ENCODE measurements around the gene GMDS.

GMDS gene

GRCh38 chr6:1586256-1586655 is 659.1 kb downstream of the GMDS start:
- Histone ChIP-seq H3K9ac (ENCODE audit: low read depth, low read length) (no peak overlapping the region), H3K4me3 (ENCODE audit: low read length) (no peak overlapping the region), H3K36me3 (ENCODE audit: insufficient read depth, low read depth, low read length) (no peaks in the 10 kb centered on the region), H3K9me3 (ENCODE audit: insufficient read depth, low read depth, low read length) (no peaks in the 10 kb centered on the region), H3K27me3 (ENCODE audit: insufficient read depth, low read length) (no peaks in the 10 kb centered on the region; the same call in 1 of the 2 replicates), H3K27ac (ENCODE audit: low read length) (no peak overlapping the region), H3K4me1 (ENCODE audit: insufficient read depth, low read length) (no peaks in the 10 kb centered on the region)

DNA sequence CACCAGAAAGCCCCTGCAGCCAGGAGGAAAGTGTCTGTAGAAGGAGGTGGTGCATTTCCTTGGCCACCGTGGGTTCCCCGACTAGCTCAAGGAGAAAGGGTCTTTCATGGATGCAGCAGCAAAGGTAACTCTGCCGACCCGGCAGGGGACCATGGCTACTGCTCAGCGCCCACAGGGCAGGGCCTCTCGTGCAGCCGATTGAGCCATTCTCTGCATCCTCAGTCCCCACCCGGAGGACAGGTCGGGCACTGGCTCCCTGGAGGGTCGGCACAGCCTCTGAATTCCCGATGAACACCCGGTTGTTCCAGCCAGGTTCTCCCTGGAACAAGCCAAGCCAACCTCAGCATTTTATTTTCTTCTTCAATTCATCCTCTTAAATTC is 659.7 kb downstream of the GMDS start:
- H3K27me3 ChIP-seq (ENCODE audit: insufficient read depth, low read length): no peaks in the 10 kb centered on the region; the same call in 1 of the 2 replicates
- no peak overlapping the region for H3K9ac ChIP-seq (ENCODE audit: low read depth, low read length)

DNA sequence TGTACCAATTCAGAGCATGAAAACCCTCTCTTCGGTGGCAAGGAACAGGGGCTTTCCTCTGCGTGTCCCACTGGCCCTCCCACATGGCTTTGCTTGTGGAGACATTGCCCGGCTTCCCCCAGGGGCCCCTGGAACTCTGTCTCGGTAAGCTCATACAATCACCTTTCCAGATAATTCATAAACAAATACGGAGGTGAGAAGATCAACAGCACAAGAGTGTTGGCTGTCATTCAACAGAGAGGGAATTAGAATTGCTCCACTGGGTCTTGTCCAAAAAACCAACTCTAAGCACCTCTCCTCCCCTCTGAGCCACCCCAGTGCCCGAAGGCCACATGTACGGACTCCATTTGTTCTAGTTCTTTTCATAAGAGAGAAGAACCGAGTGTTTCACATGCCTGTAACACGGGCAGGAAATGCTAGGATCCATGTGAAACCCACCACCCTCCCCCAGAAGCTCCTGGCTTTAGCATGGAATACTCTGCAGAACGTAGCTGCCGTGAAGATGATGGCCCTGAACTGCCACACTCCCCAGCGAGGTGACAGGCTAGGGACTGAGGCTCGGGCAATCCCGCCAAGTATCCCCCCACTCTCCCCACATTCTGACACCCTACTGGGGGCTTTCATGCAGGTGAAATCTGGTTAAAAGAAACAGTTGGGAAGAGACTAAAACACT is 660.3 kb downstream of the GMDS start:
- Histone ChIP-seq H3K4me3 (ENCODE audit: low read length) (no peak overlapping the region), H3K9me3 (ENCODE audit: insufficient read depth, low read depth, low read length) (no peaks in the 10 kb centered on the region), H3K4me1 (ENCODE audit: insufficient read depth, low read length) (no peaks in the 10 kb centered on the region), H3K27ac (ENCODE audit: low read length) (no peak overlapping the region), H3K27me3 (ENCODE audit: insufficient read depth, low read length) (no peaks in the 10 kb centered on the region; the same call in 1 of the 2 replicates), H3K36me3 (ENCODE audit: insufficient read depth, low read depth, low read length) (no peaks in the 10 kb centered on the region), H3K9ac (ENCODE audit: low read depth, low read length) (no peak overlapping the region)

More for the DNA sequence above, 659.7 kb downstream of the GMDS start:
- H3K9me3 ChIP-seq (ENCODE audit: insufficient read depth, low read depth, low read length): no peaks in the 10 kb centered on the region
- H3K36me3 ChIP-seq (ENCODE audit: insufficient read depth, low read depth, low read length): no peaks in the 10 kb centered on the region
- H3K4me3 ChIP-seq (ENCODE audit: low read length): no peak overlapping the region
- H3K27ac ChIP-seq (ENCODE audit: low read length): no peak overlapping the region
- H3K4me1 ChIP-seq (ENCODE audit: insufficient read depth, low read length): no peaks in the 10 kb centered on the region

DNA sequence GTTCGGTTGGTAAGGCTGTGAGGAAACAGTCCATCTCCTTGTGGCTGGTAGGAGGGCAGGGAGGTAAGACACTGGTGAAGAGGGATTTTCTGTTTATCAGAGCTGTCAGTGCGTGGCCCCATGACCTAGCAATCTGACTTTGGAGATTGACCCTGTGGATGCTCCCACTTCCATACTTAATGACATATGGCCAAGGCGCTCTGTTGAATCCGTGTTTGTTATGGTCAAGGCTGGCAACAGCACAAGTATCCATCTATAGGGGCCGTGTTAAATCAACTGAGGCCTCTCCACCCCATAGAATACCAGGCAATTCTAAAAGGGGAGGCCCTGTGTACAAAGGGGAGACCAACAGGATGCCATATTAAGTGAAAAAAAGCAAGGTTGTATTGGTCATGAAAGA is 661.3 kb downstream of the GMDS start:
- H3K4me1 ChIP-seq (ENCODE audit: insufficient read depth, low read length): no peaks in the 10 kb centered on the region
- no peak overlapping the region for H3K9ac ChIP-seq (ENCODE audit: low read depth, low read length)
- no peaks in the 10 kb centered on the region for H3K36me3 ChIP-seq (ENCODE audit: insufficient read depth, low read depth, low read length)
- no peaks in the 10 kb centered on the region for H3K9me3 ChIP-seq (ENCODE audit: insufficient read depth, low read depth, low read length)
- H3K4me3 ChIP-seq (ENCODE audit: low read length): no peak overlapping the region
- H3K27me3 ChIP-seq (ENCODE audit: insufficient read depth, low read length): no peaks in the 10 kb centered on the region
- no peak overlapping the region for H3K27ac ChIP-seq (ENCODE audit: low read length)

GRCh38 chr6:1581120-1581991 is 664.0 kb downstream of the GMDS start:
- Histone ChIP-seq H3K27ac (ENCODE audit: low read length) (no peak overlapping the region), H3K9me3 (ENCODE audit: insufficient read depth, low read depth, low read length) (no peaks in the 10 kb centered on the region), H3K36me3 (ENCODE audit: insufficient read depth, low read depth, low read length) (no peaks in the 10 kb centered on the region), H3K4me1 (ENCODE audit: insufficient read depth, low read length) (no peaks in the 10 kb centered on the region), H3K4me3 (ENCODE audit: low read length) (no peak overlapping the region), H3K27me3 (ENCODE audit: insufficient read depth, low read length) (no peaks in the 10 kb centered on the region), H3K9ac (ENCODE audit: low read depth, low read length) (no peak overlapping the region)

GRCh38 chr6:1580585-1580984 is 664.8 kb downstream of the GMDS start:
- no peak overlapping the region for H3K4me3 ChIP-seq (ENCODE audit: low read length)
- no peaks in the 10 kb centered on the region; the same call in 1 of the 2 replicates for H3K4me1 ChIP-seq (ENCODE audit: insufficient read depth, low read length)
- no peak overlapping the region for H3K27ac ChIP-seq (ENCODE audit: low read length)
- H3K9ac ChIP-seq (ENCODE audit: low read depth, low read length): no peak overlapping the region
- H3K27me3 ChIP-seq (ENCODE audit: insufficient read depth, low read length): no peaks in the 10 kb centered on the region
- no peaks in the 10 kb centered on the region for H3K36me3 ChIP-seq (ENCODE audit: insufficient read depth, low read depth, low read length)
- no peaks in the 10 kb centered on the region for H3K9me3 ChIP-seq (ENCODE audit: insufficient read depth, low read depth, low read length)

DNA sequence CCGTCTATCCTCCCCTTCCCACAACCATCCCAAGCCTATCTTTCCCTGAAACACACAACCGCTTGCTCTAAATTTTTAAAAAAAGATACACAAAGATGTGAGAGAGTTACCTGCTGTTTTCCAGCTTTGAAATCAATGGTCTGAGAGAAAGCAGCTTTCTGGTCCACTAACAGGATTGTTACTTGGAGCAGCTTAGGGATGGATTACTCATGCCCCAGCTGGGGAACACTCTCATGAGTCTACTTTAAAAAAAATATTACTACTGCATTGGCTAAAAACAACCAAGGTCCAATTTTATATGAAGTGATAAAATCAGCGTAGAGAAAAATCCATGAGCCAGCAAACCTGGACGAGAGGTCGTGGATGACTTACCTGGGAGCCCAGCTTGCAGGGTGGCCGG is 665.3 kb downstream of the GMDS start:
- Histone ChIP-seq H3K9ac (ENCODE audit: low read depth, low read length) (no peak overlapping the region), H3K9me3 (ENCODE audit: insufficient read depth, low read depth, low read length) (no peaks in the 10 kb centered on the region), H3K4me1 (ENCODE audit: insufficient read depth, low read length) (peaks cover 4% of the 10 kb centered on the region; the same call in 1 of the 2 replicates), H3K36me3 (ENCODE audit: insufficient read depth, low read depth, low read length) (no peaks in the 10 kb centered on the region), H3K27me3 (ENCODE audit: insufficient read depth, low read length) (no peaks in the 10 kb centered on the region), H3K4me3 (ENCODE audit: low read length) (no peak overlapping the region), H3K27ac (ENCODE audit: low read length) (no peak overlapping the region)

- no peaks in the 10 kb centered on the region for H3K36me3 ChIP-seq (ENCODE audit: insufficient read depth, low read depth, low read length)
- no peaks in the 10 kb centered on the region for H3K27me3 ChIP-seq (ENCODE audit: insufficient read depth, low read length)
- H3K9ac ChIP-seq (ENCODE audit: low read depth, low read length): no peak overlapping the region
- no peak overlapping the region for H3K4me3 ChIP-seq (ENCODE audit: low read length)
- no peaks in the 10 kb centered on the region for H3K9me3 ChIP-seq (ENCODE audit: insufficient read depth, low read depth, low read length)
- peaks cover 11% of the 10 kb centered on the region; the same call in 1 of the 2 replicates for H3K4me1 ChIP-seq (ENCODE audit: insufficient read depth, low read length)
- H3K27ac ChIP-seq (ENCODE audit: low read length): no peak overlapping the region
These were observed 666.3 kb downstream of the GMDS start for GRCh38 chr6:1579096-1579495.

DNA sequence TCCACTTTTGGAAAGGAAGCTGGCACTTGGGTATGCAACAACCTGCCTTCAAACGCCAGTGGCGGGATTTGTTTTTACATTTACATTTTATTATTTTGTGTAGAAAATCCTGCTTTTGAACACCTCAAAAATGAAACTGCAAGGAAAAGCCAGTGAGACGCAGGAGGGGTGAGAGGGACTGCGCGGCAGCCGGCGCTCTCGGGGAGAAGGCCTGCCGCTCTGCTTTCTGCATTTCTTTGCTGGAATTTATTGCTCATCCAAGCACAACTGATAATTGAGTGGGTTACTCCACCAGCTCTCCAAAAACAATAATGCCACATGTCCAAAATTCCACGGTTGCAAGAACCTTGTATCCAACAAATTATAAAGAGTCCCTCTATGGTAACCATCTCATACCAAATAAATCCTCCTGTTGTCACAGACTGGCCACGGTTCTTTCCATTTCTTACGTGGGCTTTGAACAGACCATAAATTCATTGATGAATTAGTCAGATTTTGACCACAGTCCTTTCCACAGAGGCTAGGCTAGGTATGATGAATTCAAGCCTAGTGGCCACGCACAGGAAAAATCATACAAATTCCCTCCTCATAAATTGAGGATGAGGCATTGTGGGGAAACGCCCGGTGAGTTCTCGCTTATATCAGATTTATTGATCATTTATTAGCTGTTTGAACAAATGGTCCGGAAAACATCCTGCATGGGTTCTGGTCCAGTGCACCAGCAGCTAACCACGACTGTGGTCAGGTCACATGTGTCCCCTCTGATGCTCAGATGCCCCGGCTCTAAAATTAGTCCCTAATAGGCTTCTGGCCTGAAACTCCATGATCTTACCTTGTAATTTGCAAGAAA is 667.3 kb downstream of the GMDS start:
- Histone ChIP-seq H3K4me1 (ENCODE audit: insufficient read depth, low read length) (peaks cover 15% of the 10 kb centered on the region; the same call in 1 of the 2 replicates), H3K4me3 (ENCODE audit: low read length) (no peak overlapping the region), H3K9ac (ENCODE audit: low read depth, low read length) (no peak overlapping the region), H3K9me3 (ENCODE audit: insufficient read depth, low read depth, low read length) (no peaks in the 10 kb centered on the region), H3K27me3 (ENCODE audit: insufficient read depth, low read length) (no peaks in the 10 kb centered on the region), H3K27ac (ENCODE audit: low read length) (no peak overlapping the region), H3K36me3 (ENCODE audit: insufficient read depth, low read depth, low read length) (no peaks in the 10 kb centered on the region)

GRCh38 chr6:1577146-1577680 is 668.2 kb downstream of the GMDS start:
- Histone ChIP-seq H3K9ac (ENCODE audit: low read depth, low read length) (no peak overlapping the region), H3K4me3 (ENCODE audit: low read length) (no peak overlapping the region), H3K9me3 (ENCODE audit: insufficient read depth, low read depth, low read length) (no peaks in the 10 kb centered on the region), H3K27me3 (ENCODE audit: insufficient read depth, low read length) (no peaks in the 10 kb centered on the region), H3K36me3 (ENCODE audit: insufficient read depth, low read depth, low read length) (no peaks in the 10 kb centered on the region), H3K4me1 (ENCODE audit: insufficient read depth, low read length) (peaks cover 15% of the 10 kb centered on the region; the same call in 1 of the 2 replicates), H3K27ac (ENCODE audit: low read length) (no peak overlapping the region)

DNA sequence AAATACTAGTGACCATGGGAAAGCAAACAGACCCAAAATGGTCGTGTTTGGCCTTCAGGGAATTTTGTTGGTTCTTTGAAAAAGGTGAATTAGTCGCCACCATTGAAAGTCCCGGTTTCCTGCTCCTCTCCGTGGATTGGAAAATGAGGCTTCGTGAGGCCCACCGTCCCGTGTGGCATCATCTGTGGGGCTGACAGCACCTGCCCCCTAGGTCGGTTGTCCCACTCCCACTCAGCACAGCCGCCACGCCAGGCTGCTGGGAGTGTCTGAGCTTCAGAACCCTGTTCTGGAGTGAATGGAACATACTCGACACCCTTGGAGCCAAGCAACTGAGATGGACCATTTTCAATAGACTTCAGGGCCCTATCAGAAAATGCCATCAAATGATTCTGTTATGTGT is 668.7 kb downstream of the GMDS start:
- Histone ChIP-seq H3K9me3 (ENCODE audit: insufficient read depth, low read depth, low read length) (no peaks in the 10 kb centered on the region), H3K36me3 (ENCODE audit: insufficient read depth, low read depth, low read length) (no peaks in the 10 kb centered on the region), H3K27me3 (ENCODE audit: insufficient read depth, low read length) (no peaks in the 10 kb centered on the region), H3K4me1 (ENCODE audit: insufficient read depth, low read length) (peaks cover 15% of the 10 kb centered on the region; the same call in 1 of the 2 replicates), H3K4me3 (ENCODE audit: low read length) (no peak overlapping the region), H3K27ac (ENCODE audit: low read length) (no peak overlapping the region), H3K9ac (ENCODE audit: low read depth, low read length) (no peak overlapping the region)

Measured in iPS-20b (cell line).